Gastrocnemius medialis (tissue), 4 donors: ENCODE results near the gene TAMALIN. TPM values are rescaled to one million over a fixed set of nuclear protein-coding genes. Genes with fewer than 3 reads are reported as not detected.
A peak's percentile ranks its signal among the peaks of the same experiment; 100 is the strongest.

Experiments
- ATAC-seq, 2 donors: fragments of 150-250 bp; one replicate each; pipeline ENCODE4 v1.9.1; 2016
- DNase-seq, 2 donors: peaks; one replicate each; pipeline ENCODE4 v3.0.0-alpha.2; 2019
- H3K27ac ChIP-seq, 4 donors: fragments of 200-600 bp; sonication (generic); 1 replicate in 1 of 4; 2 replicates in 3 of 4; pipeline ENCODE4 v1.5.1; 2016 to 2018; ENCODE audit warnings: mild to moderate bottlenecking in 2 of 4, moderate library complexity in 1 of 4
- H3K27me3 ChIP-seq, 3 donors: fragments of 200-600 bp; sonication (generic) in 2 of 3; 1 replicate in 1 of 3; 2 replicates in 2 of 3; pipeline versions ENCODE4 v1.5.1 to v1.6.0; 2016 to 2019; ENCODE audit warnings: mild to moderate bottlenecking in 1 of 3, moderate library complexity in 1 of 3
- H3K36me3 ChIP-seq, 2 donors: fragments of 200-600 bp; sonication (generic) in 1 of 2; one replicate each; pipeline ENCODE4 v1.5.1; 2017 to 2018
- H3K4me1 ChIP-seq, 2 donors: fragments of 200-600 bp; sonication (generic) in 1 of 2; one replicate each; pipeline ENCODE4 v1.5.1; 2016 to 2017; ENCODE audit warnings: mild to moderate bottlenecking in 2 of 2
- H3K4me3 ChIP-seq, 4 donors: fragments of 200-600 bp; sonication (generic) in 3 of 4; 1 replicate in 1 of 4; 2 replicates in 3 of 4; pipeline ENCODE4 v1.5.1; 2016 to 2019; ENCODE audit warnings: mild to moderate bottlenecking in 2 of 4
- H3K9me3 ChIP-seq, 3 donors: fragments of 200-600 bp; sonication (generic) in 2 of 3; 1 replicate in 1 of 3; 2 replicates in 2 of 3; pipeline ENCODE4 v1.5.1; 2016 to 2019
- CTCF ChIP-seq, 5 experiments: fragments of 450-650 bp in 3 of 5; fragments of 200-600 bp in 2 of 5; sonication (generic) in 2 of 5; IDR thresholded peaks in 4 of 5; conservative IDR thresholded peaks in 1 of 5; 1 replicate in 4 of 5; 2 replicates in 1 of 5; pipeline ENCODE4 v1.5.1; 2016 to 2019; ENCODE audit warnings: antibody characterized with exemption in 5 of 5, mild to moderate bottlenecking in 3 of 5, moderate library complexity in 3 of 5
- POLR2A ChIP-seq, 2 donors: fragments of 450-650 bp; IDR thresholded peaks; one replicate each; pipeline ENCODE4 v1.6.1; 2017; ENCODE audit warnings: antibody characterized with exemption in 2 of 2, mild to moderate bottlenecking in 2 of 2, moderate library complexity in 2 of 2
- in situ Hi-C, 4 donors: fragments of 200-750 bp; cut with MboI; loops; one replicate each; pipeline versions ENCODE4 v1.15.0 to v1.8.0; 2017; ENCODE audit warnings: low sequenced_read_pairs in 4 of 4
- intact Hi-C: fragments of 100-400 bp; cut with DNase I; formaldehyde crosslinking; loops from one replicate; pipeline ENCODE4 v1.15.1; 2023; ENCODE audit warnings: low total_unique reads
- total RNA-seq, 4 donors: library from RNA; depleted of rRNA; stranded (reverse); fragments of >200 nt; gene quantifications; one replicate each; pipeline versions ENCODE4 v1.1.0 to v1.2.3, GENCODE V29; 2016

The TAMALIN gene
- total RNA-seq, 4 donors from 2014 or later: 9.3 to 14.9 (median 11.8) TPM

DNA sequence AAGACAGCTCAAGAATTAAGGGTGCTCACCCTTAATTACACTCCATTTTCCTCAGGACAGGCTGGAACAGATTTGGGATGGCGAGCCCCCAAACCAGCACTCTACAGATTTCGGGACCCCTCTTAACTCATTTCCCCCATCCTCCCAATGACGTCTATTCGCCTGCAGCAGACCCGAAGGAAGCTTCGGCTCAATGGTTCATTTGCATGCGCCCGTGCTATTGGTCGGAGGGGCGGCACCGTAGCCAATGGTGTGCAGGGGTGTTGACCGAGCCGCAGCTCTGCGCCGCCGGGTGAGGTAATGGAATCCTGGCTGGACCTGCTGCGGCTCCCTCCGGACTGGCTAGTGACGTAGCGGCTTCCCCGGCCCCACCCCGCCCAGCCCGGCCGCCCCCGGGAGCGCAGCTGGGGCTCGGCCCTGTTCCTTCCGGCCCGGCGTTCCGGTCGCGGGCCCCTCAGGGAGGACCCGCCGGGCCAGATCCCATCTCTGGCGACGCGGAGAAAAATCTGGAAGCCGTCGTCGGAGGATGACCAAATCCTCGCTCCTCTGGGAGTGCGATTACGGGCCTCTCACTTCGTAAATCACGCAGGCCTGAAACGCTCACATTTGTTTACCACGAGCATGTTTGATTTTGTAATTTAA lies 26.2 kb downstream of the TAMALIN start:
- TF ChIP-seq POLR2A (IDR thresholded peaks at IDR 0.05) (peak; percentile 86 to 96), CTCF (IDR thresholded peaks at IDR 0.05 in 4 of 5, conservative IDR thresholded peaks at IDR 0.05 in 1 of 5) (no peak)
- H3K9me3 ChIP-seq: no peaks in the 10 kb centered on the region
- no peaks in the 10 kb centered on the region for H3K27me3 ChIP-seq
- intact Hi-C loops (loop anchor here (1.0 to 2.0 kb wide), 2 partner anchors 18 to 36 kb away; partner anchors contain the start of genes ATG101 and NR4A1), in situ Hi-C loops (no loop called here)
- peak; percentile 85 for ATAC-seq
- H3K27ac ChIP-seq: peak overlapping the region; percentile 91 to 95 (median 92)
- peak overlapping the region; percentile 44 to 53 (median 48) for H3K4me3 ChIP-seq
- H3K36me3 ChIP-seq: no peaks in the 10 kb centered on the region
- H3K4me1 ChIP-seq: peaks cover 45 to 62% of the 10 kb centered on the region in 2 donors
- peak; percentile 98 to 99 for DNase-seq

- in situ Hi-C loops (no loop called here), intact Hi-C loops (loop anchor here (1.0 to 2.0 kb wide), 2 partner anchors 18 to 35 kb away; partner anchors contain the start of genes ATG101 and NR4A1)
- peak in 1 of 2 donors; percentile 4 for ATAC-seq
Measured at GRCh38 chr12:52033446-52034140, 26.8 kb downstream of the TAMALIN start.

GRCh38 chr12:52035190-52035589 lies 28.4 kb downstream of the TAMALIN start:
- Histone ChIP-seq H3K27ac (peak overlapping the region; percentile 36 to 95 (median 91)), H3K27me3 (no peaks in the 10 kb centered on the region), H3K4me1 (peaks cover 33 to 60% of the 10 kb centered on the region in 2 donors), H3K36me3 (no peaks in the 10 kb centered on the region), H3K9me3 (no peaks in the 10 kb centered on the region), H3K4me3 (no peak overlapping the region)
- ATAC-seq (no peak), DNase-seq (no peak)
- intact Hi-C loops (no loop called here), in situ Hi-C loops (no loop called here)
- TF ChIP-seq POLR2A (IDR thresholded peaks at IDR 0.05) (no peak), CTCF (IDR thresholded peaks at IDR 0.05 in 4 of 5, conservative IDR thresholded peaks at IDR 0.05 in 1 of 5) (no peak)

More at GRCh38 chr12:52033446-52034140, 26.8 kb downstream of the TAMALIN start:
- Histone ChIP-seq H3K27ac (peak overlapping the region; percentile 91 to 95 (median 92)), H3K36me3 (no peaks in the 10 kb centered on the region), H3K4me1 (peaks cover 48 to 69% of the 10 kb centered on the region in 2 donors), H3K4me3 (peak overlapping the region; percentile 36 to 53 (median 42)), H3K27me3 (no peaks in the 10 kb centered on the region), H3K9me3 (no peaks in the 10 kb centered on the region)
- TF ChIP-seq POLR2A (IDR thresholded peaks at IDR 0.05): no peak
- no peak for TF ChIP-seq CTCF (IDR thresholded peaks at IDR 0.05 in 4 of 5, conservative IDR thresholded peaks at IDR 0.05 in 1 of 5)
- DNase-seq: no peak

DNA sequence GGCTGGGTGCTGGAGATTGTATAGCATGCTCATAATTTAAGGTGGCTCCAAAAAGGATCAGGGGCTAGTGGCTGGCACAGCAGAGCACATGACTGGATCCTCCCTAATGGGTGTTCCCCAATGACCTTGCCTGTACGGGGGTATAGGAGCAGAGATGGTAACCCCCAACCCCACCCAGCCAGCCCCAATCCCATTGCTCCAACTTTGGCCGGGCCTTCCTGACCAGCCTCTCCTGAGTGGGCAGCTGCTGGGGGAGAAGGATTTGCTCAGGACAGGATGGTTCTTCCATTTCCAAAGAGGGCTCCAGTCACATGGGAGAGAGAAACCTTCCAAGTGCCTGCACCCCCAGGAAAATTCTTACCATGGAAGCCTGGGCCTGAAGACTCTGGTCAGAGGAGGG lies 29.2 kb downstream of the TAMALIN start:
- H3K9me3 ChIP-seq: no peaks in the 10 kb centered on the region
- intact Hi-C loops (no loop called here), in situ Hi-C loops (no loop called here)
- H3K27me3 ChIP-seq: no peaks in the 10 kb centered on the region
- no peak for TF ChIP-seq POLR2A (IDR thresholded peaks at IDR 0.05)
- TF ChIP-seq CTCF (IDR thresholded peaks at IDR 0.05 in 4 of 5, conservative IDR thresholded peaks at IDR 0.05 in 1 of 5): no peak
- H3K36me3 ChIP-seq: no peaks in the 10 kb centered on the region
- H3K27ac ChIP-seq: peak overlapping the region; percentile 88 to 95 (median 91)
- ATAC-seq (no peak), DNase-seq (no peak)
- H3K4me3 ChIP-seq: no peak overlapping the region
- H3K4me1 ChIP-seq: peaks cover 33 to 60% of the 10 kb centered on the region in 2 donors
